ENCODE data around the gene KRTAP5-7.

Gene KRTAP5-7

DNA sequence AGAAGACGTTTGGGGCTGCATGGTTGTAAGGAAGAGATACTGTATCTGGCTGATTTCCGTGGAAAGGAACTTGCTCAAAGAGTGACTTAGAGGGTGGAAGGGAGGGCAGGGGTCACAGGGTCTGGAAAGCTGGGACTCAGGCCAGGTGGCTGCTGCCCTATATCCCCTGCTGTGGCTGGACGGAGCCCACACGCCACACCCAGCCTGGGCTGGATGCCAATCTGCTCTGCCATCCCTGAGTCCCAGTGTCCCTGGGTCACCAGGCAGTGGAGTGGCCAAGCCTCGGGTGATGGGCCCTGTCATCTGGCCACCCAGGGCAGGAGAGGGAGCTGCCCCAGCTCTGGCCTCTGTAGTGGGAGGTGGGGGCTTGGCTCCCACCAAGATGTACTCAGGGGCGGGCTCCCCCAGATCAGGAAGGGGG is 26.5 kb upstream of the KRTAP5-7 start:
- no peak overlapping the region for H3K4me3 Mint-ChIP-seq

DNA sequence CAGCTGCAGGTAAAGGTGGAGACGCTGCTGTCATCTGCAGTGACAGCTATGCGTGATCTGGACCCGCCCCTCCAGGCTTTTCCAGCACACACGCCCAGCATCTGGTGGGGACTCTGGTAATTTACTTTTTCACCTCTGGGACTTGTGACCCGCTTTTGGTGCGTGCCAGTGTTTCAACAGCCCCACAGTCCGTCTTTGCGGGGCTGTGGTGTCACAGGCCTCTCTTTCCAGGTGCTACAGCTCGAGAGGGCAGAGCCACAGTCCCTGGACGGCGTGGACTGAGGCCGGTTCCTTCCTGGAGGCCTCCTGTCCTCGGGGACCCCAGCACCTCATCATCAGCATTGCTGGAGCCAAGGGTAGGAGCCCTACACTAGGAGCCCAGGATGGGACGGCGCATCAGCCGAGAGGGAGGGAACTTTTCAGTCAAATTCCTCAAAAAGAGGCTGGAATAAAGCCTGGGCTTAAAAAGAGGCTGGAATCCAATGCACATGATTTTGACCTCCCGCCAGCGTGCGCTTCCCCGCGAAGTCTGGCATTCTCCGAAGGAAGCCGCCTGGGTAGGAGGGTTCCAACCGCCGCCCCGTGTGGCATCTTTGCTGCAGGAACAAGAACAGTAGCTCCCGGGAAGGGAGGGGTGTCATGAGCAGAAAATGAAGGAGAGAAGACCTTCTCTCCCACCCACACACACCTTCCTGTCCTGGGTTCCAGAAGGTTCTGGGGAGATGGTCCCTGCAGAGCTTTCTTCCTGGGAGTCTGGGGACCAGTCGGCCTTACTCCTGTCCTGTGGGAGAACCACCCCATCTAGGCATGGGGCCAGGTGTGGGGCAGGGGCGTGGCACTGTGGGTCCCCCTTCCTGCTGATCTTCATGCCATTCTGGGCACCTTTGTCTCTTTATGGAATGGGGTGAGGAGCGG is 25.7 kb upstream of the KRTAP5-7 start:
- Mint-ChIP-seq H3K27ac (no peak overlapping the region), H3K4me1 (peaks cover 22% of the 10 kb centered on the region), H3K9me3 (peaks cover 6% of the 10 kb centered on the region), H3K27me3 (ENCODE audit: low read depth, poor library complexity) (no peaks in the 10 kb centered on the region), H3K4me3 (no peak overlapping the region), H3K36me3 (ENCODE audit: low read depth) (peaks cover 46% of the 10 kb centered on the region)
- DNase-seq: no peak
- TF ChIP-seq, protein P1, sequence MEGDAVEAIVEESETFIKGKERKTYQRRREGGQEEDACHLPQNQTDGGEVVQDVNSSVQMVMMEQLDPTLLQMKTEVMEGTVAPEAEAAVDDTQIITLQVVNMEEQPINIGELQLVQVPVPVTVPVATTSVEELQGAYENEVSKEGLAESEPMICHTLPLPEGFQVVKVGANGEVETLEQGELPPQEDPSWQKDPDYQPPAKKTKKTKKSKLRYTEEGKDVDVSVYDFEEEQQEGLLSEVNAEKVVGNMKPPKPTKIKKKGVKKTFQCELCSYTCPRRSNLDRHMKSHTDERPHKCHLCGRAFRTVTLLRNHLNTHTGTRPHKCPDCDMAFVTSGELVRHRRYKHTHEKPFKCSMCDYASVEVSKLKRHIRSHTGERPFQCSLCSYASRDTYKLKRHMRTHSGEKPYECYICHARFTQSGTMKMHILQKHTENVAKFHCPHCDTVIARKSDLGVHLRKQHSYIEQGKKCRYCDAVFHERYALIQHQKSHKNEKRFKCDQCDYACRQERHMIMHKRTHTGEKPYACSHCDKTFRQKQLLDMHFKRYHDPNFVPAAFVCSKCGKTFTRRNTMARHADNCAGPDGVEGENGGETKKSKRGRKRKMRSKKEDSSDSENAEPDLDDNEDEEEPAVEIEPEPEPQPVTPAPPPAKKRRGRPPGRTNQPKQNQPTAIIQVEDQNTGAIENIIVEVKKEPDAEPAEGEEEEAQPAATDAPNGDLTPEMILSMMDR (IDR thresholded peaks at IDR 0.05): no peak

More for the DNA sequence above, 26.5 kb upstream of the KRTAP5-7 start:
- H3K27ac Mint-ChIP-seq: no peak overlapping the region
- TF ChIP-seq, protein P1 (IDR thresholded peaks at IDR 0.05): no peak
- H3K36me3 Mint-ChIP-seq (ENCODE audit: low read depth): peaks cover 46% of the 10 kb centered on the region
- H3K4me1 Mint-ChIP-seq: peaks cover 21% of the 10 kb centered on the region
- no peaks in the 10 kb centered on the region for H3K27me3 Mint-ChIP-seq (ENCODE audit: low read depth, poor library complexity)
- H3K9me3 Mint-ChIP-seq: peaks cover 5% of the 10 kb centered on the region
- no peak for DNase-seq

DNA sequence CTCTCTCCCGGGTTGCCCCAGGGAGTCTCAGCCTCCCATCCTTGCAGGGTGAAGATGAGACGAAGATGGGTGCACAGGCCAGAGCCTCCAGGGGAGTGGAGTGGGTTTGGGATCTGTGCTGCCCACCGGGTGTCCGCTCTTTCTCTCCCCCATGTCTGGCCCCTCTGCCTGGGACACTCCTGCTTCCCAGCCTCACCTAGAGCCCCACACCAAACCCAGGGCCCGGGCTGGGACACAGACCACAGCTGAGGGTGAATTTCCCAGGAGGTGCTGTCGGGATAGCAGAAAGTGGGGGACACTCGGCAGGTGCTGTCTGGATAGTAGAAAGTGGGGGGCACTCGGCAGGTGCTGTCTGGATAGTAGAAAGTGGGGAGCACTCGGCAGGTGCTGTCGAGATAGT is 25.0 kb upstream of the KRTAP5-7 start:
- TF ChIP-seq, protein P1 (IDR thresholded peaks at IDR 0.05): no peak

DNA sequence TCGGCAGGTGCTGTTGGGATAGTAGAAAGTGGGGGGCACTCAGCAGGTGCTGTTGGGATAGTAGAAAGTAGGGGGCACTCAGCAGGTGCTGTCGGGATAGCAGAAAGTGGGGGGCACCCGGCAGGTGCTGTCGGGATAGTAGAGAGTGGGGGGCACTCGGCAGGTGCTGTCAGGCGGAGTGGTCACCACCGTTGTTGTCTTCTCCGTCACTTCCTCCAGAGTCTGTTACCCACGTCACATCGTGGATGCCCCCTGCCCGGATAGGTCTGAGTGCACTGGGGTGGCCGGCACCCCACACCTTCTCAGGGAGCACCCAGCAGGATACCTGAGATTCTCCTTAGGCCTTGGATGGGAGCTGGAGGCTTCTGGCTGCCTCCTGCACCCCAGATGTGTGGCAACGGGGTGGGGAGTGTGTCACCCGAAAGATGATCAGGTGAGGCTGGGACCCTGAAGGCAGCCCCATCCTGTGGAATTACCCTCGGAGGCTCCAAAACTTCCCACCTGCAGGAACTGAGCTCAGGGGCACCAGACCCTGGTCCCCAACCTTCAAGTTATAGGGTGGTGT is 24.1 kb upstream of the KRTAP5-7 start:
- Mint-ChIP-seq H3K4me1 (peaks cover 17% of the 10 kb centered on the region), H3K4me3 (no peak overlapping the region), H3K27ac (no peak overlapping the region), H3K9me3 (peaks cover 18% of the 10 kb centered on the region), H3K36me3 (ENCODE audit: low read depth) (peaks cover 46% of the 10 kb centered on the region), H3K27me3 (ENCODE audit: low read depth, poor library complexity) (peaks cover 4% of the 10 kb centered on the region)
- TF ChIP-seq, protein P1 (IDR thresholded peaks at IDR 0.05): no peak
- DNase-seq: no peak

More for the DNA sequence above, 25.0 kb upstream of the KRTAP5-7 start:
- Mint-ChIP-seq H3K4me3 (no peak overlapping the region), H3K27ac (no peak overlapping the region), H3K27me3 (ENCODE audit: low read depth, poor library complexity) (peaks cover 3% of the 10 kb centered on the region), H3K9me3 (peaks cover 8% of the 10 kb centered on the region), H3K36me3 (ENCODE audit: low read depth) (peaks cover 46% of the 10 kb centered on the region), H3K4me1 (peaks cover 17% of the 10 kb centered on the region)
- no peak for DNase-seq

DNA sequence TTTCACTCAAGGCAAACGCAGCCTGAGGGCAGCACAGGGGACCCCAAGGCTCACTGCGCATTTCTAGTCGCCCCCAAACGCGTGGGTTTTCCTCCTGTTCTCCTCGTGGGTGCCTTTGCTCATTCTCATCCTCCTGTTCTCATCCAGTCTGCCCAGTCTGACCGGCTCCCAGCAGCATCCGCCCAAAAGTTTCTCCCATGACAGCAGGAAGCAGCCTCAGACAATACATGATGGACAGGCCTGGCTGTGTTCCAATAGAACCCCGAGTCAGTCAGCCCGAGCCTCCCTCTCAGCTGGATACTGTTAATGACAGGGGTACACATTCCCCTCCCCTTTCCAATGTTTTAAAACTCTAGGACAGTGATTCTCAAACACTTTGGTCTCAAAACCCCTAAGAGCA is 22.5 kb upstream of the KRTAP5-7 start:
- Mint-ChIP-seq H3K27me3 (ENCODE audit: low read depth, poor library complexity) (peaks cover 4% of the 10 kb centered on the region), H3K4me3 (no peak overlapping the region), H3K27ac (no peak overlapping the region), H3K4me1 (peaks cover 17% of the 10 kb centered on the region), H3K9me3 (peaks cover 34% of the 10 kb centered on the region), H3K36me3 (ENCODE audit: low read depth) (peaks cover 50% of the 10 kb centered on the region)
- DNase-seq: no peak
- TF ChIP-seq, protein P1 (IDR thresholded peaks at IDR 0.05): no peak

Data from nephron progenitor cell (in vitro differentiated cells).